MCF 10A (cell line): Measurements from ENCODE around the gene FAM221B. TPM values are rescaled to one million over a fixed set of nuclear protein-coding genes. Genes with fewer than 3 reads are reported as not detected.

Source experiments
- BruUV-seq: library from RNA; stranded (reverse); fragments of 400-500 nt; replicated peaks from 2 replicates; lab custom pipeline; 2021; lab: Mats Ljungman, UMichigan
- CTCF ChIA-PET: fragments of 300-600 bp; sonication (Branson Sonifier 250); formaldehyde crosslinking; extraction: SDS; loops from one replicate; lab custom pipeline; 2021; ENCODE audit warnings: antibody characterized with exemption, inconsistent platforms; lab: Yijun Ruan, JAX
- POLR2A ChIA-PET: fragments of 300-600, 350-650 bp; sonication (Branson Sonifier 250); formaldehyde crosslinking; extraction: SDS; loops from one replicate; lab custom pipeline; 2020; ENCODE audit warnings: antibody characterized with exemption, inconsistent platforms; lab: Yijun Ruan, JAX
- DNase-seq: peaks from one replicate; pipeline ENCODE4 v3.0.0-alpha.2; 2018; ENCODE audit not compliant: unreplicated experiment
- H3K27ac Mint-ChIP-seq: one replicate; pipeline ENCODE4 v1.8.0; 2022; ENCODE audit warnings: mild to moderate bottlenecking, low read depth, mixed read lengths; ENCODE audit not compliant: unreplicated experiment
- H3K27me3 Mint-ChIP-seq: one replicate; pipeline ENCODE4 v1.8.0; 2022; ENCODE audit warnings: mixed read lengths; ENCODE audit not compliant: insufficient read depth, unreplicated experiment
- H3K36me3 Mint-ChIP-seq: one replicate; pipeline ENCODE4 v1.8.0; 2022; ENCODE audit warnings: mild to moderate bottlenecking, moderate library complexity, mixed read lengths; ENCODE audit not compliant: insufficient read depth, unreplicated experiment
- H3K4me1 Mint-ChIP-seq: one replicate; pipeline ENCODE4 v1.8.0; 2022; ENCODE audit warnings: mixed read lengths; ENCODE audit not compliant: insufficient read depth, unreplicated experiment
- H3K4me3 Mint-ChIP-seq: one replicate; pipeline ENCODE4 v1.8.0; 2022; ENCODE audit warnings: mild to moderate bottlenecking, moderate library complexity, mixed read lengths; ENCODE audit not compliant: unreplicated experiment
- H3K9me3 Mint-ChIP-seq: one replicate; pipeline ENCODE4 v1.8.0; 2022; ENCODE audit warnings: mixed read lengths; ENCODE audit not compliant: unreplicated experiment
- intact Hi-C: fragments of 100-400 bp; cut with micrococcal nuclease; formaldehyde crosslinking; loops from 2 replicates; pipeline ENCODE4 v1.14.1; 2022
- total RNA-seq: library from RNA; stranded (reverse); gene quantifications from 2 replicates; pipeline ENCODE4 v1.2.3, GENCODE V29; 2022
- TF ChIP-seq, protein P1 (sequence below): fragments of 200-600 bp; IDR thresholded peaks from one replicate; pipeline ENCODE4 v1.8.0; 2022; ENCODE audit warnings: antibody characterized with exemption, mild to moderate bottlenecking; ENCODE audit not compliant: unreplicated experiment

FAM221B gene
- total RNA-seq, 1 experiment from 2014 or later = not detected

DNA sequence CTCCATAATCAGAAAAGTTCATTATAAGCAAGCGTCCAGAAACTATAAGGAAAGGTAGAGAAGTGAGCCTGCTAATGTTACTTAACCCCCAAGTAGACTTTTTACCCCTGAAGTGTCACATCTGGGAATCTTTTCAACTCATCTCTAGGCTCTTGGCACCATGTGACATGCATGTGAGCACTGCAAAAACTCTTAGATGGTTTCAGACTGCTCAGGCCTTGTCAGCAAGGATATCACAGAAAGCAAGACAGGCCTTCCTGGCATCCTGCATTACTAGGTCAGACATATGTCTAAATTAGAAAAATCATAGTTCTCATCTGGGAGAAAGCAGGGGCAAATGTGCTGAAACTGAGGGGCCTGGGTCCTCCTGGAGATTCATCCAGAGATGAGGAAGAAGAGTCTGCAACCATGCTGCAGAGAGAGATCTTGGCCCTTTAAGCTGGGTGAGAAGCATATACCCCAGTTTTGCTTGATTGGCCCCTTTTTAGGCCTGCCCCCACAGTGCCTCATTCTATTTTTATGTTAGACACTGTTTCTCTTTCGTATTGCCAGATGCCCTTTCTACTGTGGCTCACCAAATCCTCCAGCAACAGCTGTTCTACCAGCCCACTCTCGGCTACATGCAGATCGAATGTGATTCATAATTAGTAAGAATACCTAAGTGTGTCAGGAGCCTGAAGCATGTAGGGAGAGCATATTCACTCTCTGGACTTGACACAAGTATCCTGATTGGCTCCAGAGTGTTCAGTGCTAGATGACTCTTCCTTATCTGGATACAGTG lies 19.4 kb upstream of the FAM221B start:
- intact Hi-C loops = loop anchor here (2.0 kb wide), 1 partner anchor 35 kb away; no protein-coding TSS in a partner anchor
- peak; percentile 60 for DNase-seq

GRCh38 chr9:35845824-35846771 lies 17.6 kb upstream of the FAM221B start:
- POLR2A ChIA-PET = interaction anchor here (0.6 to 1.6 kb wide), 3 partner anchors 17 to 1879 kb away, joined by 3 to 5 read pairs (median 4); partner anchors contain the start of genes FAM221B, HINT2 and TMEM8B
- H3K27me3 Mint-ChIP-seq = no peaks in the 10 kb centered on the region
- H3K4me3 Mint-ChIP-seq = no peak overlapping the region
- no peak overlapping the region for H3K27ac Mint-ChIP-seq
- no peak for DNase-seq
- intact Hi-C loops = no loop called here
- peaks cover 28% of the 10 kb centered on the region for H3K4me1 Mint-ChIP-seq
- CTCF ChIA-PET = interaction anchor here (0.6 to 1.4 kb wide), 6 partner anchors 8 to 56 kb away, joined by 3 to 5 read pairs (median 4); no protein-coding TSS in a partner anchor
- no peaks in the 10 kb centered on the region for H3K36me3 Mint-ChIP-seq
- no peaks in the 10 kb centered on the region for H3K9me3 Mint-ChIP-seq
- TF ChIP-seq, protein P1, sequence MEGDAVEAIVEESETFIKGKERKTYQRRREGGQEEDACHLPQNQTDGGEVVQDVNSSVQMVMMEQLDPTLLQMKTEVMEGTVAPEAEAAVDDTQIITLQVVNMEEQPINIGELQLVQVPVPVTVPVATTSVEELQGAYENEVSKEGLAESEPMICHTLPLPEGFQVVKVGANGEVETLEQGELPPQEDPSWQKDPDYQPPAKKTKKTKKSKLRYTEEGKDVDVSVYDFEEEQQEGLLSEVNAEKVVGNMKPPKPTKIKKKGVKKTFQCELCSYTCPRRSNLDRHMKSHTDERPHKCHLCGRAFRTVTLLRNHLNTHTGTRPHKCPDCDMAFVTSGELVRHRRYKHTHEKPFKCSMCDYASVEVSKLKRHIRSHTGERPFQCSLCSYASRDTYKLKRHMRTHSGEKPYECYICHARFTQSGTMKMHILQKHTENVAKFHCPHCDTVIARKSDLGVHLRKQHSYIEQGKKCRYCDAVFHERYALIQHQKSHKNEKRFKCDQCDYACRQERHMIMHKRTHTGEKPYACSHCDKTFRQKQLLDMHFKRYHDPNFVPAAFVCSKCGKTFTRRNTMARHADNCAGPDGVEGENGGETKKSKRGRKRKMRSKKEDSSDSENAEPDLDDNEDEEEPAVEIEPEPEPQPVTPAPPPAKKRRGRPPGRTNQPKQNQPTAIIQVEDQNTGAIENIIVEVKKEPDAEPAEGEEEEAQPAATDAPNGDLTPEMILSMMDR = no peak
- no TSS peak for BruUV-seq

More for the DNA sequence above, 19.4 kb upstream of the FAM221B start:
- ChIA-PET POLR2A (interaction anchor here (0.7 to 1.4 kb wide), 3 partner anchors 15 to 22 kb away, joined by 3 read pairs; partner anchors contain the start of genes FAM221B and TMEM8B), CTCF (interaction anchor here (0.6 to 0.8 kb wide), 3 partner anchors 19 to 28 kb away, joined by 3 to 4 read pairs (median 3); no protein-coding TSS in a partner anchor)
- no TSS peak for BruUV-seq
- no peaks in the 10 kb centered on the region for H3K27me3 Mint-ChIP-seq
- H3K4me1 Mint-ChIP-seq = peaks cover 28% of the 10 kb centered on the region
- H3K4me3 Mint-ChIP-seq = no peak overlapping the region
- no peak overlapping the region for H3K27ac Mint-ChIP-seq
- no peaks in the 10 kb centered on the region for H3K36me3 Mint-ChIP-seq
- TF ChIP-seq, protein P1 = no peak
- no peaks in the 10 kb centered on the region for H3K9me3 Mint-ChIP-seq

DNA sequence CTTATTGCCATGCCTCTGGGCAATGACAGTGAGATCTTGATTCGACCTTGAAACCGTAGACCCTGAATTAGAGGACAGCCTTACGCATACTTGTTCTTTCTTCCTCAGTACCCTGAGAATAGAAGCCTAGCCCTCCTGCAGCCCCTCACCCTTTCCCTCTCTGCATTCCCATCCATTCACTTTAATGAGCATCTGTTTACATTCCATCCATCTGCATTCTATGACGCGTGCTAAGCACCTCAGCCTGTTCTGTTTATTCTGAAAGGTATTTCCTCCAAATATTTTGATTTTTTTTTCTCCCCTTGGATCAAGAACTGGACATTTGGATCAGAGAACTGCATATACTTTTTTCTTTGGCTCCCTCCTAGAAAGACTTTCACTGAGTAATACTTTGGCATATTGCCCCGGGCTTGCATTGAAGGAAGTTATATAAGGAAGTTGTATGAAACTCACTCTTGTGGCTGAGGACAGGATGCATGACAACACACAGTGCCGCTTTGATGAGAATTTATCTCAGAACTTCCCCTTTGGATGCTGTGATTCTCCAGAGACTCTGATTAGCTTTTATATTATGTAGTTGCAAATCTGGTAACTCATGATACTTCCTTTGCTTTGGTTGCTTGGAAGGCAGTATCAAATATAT lies 16.2 kb upstream of the FAM221B start:
- no peaks in the 10 kb centered on the region for H3K36me3 Mint-ChIP-seq
- H3K27ac Mint-ChIP-seq = peak overlapping the region; percentile 14
- CTCF ChIA-PET = interaction anchor here (0.6 to 1.4 kb wide), 7 partner anchors 9 to 371 kb away, joined by 3 to 5 read pairs (median 4); no protein-coding TSS in a partner anchor
- H3K9me3 Mint-ChIP-seq = no peaks in the 10 kb centered on the region
- peaks cover 28% of the 10 kb centered on the region for H3K4me1 Mint-ChIP-seq
- peaks cover under 1% of the 10 kb centered on the region for H3K27me3 Mint-ChIP-seq
- BruUV-seq = no TSS peak
- POLR2A ChIA-PET = interaction anchor here (1.1 to 1.8 kb wide), 4 partner anchors 16 to 55 kb away, joined by 3 to 5 read pairs (median 4); partner anchors contain the start of genes FAM221B, HINT2 and TMEM8B
- intact Hi-C loops = no loop called here
- DNase-seq = peak; percentile 87
- TF ChIP-seq, protein P1 = no peak
- no peak overlapping the region for H3K4me3 Mint-ChIP-seq
